ENCODE data around the gene BIN1. TPM values are rescaled to one million over a fixed set of nuclear protein-coding genes. Genes with fewer than 3 reads are reported as not detected.

The BIN1 gene
- polyA plus RNA-seq, 1 of the 3 experiments (the other 2 are of a cell fraction), result 40.3 TPM

DNA sequence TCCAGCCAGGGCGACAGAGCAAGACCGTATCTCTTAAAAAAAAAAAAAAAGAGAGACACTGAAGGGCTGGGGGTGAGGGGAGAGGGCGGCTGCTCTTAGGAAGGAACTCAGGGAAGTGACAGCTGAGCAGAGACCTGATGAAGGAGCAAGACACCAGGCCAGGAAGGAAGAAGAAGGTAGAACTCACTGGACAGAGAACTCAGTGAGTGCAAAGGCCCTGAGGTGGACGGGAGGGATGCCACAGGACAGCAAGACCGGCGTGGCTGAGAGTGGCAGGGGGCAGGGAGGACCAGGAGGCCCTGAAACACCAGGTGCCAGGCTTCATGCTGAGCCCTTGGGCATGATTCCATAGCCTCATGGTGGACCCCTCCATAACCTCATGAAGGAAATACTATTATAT lies 18.2 kb downstream of the BIN1 start:
- H3K27me3 ChIP-seq (ENCODE audit: insufficient read depth), result no peaks in the 10 kb centered on the region
- no peaks in the 10 kb centered on the region; the same call in 1 of the 2 replicates for H3K79me2 ChIP-seq (ENCODE audit: insufficient read depth)
- H3F3A ChIP-seq (replicated peaks; ENCODE audit: insufficient read depth), result peaks cover 4% of the 10 kb centered on the region
- no peak overlapping the region for H3K27ac ChIP-seq (ENCODE audit: low read depth in 2 of 2, low read length in 1 of 2)
- WGBS (ENCODE audit: low lambda C conversion rate), result 98% methylated on average over 6 of the region's 6 CpGs
- H4K20me1 ChIP-seq (ENCODE audit: insufficient read depth), result peaks cover 7% of the 10 kb centered on the region; the same call in 1 of the 2 replicates
- H3K9me2 ChIP-seq, result no peaks in the 10 kb centered on the region
- no peaks in the 10 kb centered on the region for H3K9me3 ChIP-seq
- no peak overlapping the region for H3K9ac ChIP-seq
- H3K4me2 ChIP-seq, result no peak overlapping the region
- H3K4me1 ChIP-seq (ENCODE audit: control insufficient read depth in 1 of 2, insufficient read depth in 2 of 2, low read depth in 1 of 2, low read length in 1 of 2), result peaks cover 12 to 50% of the 10 kb centered on the region in 2 experiments; a peak in 2 of 4 replicates
- H3K4me3 ChIP-seq (ENCODE audit: low read depth in 2 of 2, low read length in 1 of 2), result no peak overlapping the region
- H3K36me3 ChIP-seq (replicated peaks in 1 of 2; ENCODE audit: control insufficient read depth in 1 of 2, insufficient read depth in 2 of 2, low read length in 1 of 2), result no peaks in the 10 kb centered on the region
- CTCF ChIA-PET, result interaction anchor here (1.3 to 2.3 kb wide), 2 partner anchors 21 to 39 kb away, joined by 3 to 13 read pairs; no protein-coding TSS in a partner anchor
- DNase-seq, result no peak
- POLR2A ChIA-PET, result no interaction called here
- H2AFZ ChIP-seq (ENCODE audit: low read depth), result no peak overlapping the region
- TF ChIP-seq NFIC (IDR thresholded peaks at IDR 0.05; ENCODE audit: borderline replicate concordance) (no peak), USF2 (IDR thresholded peaks at IDR 0.05; ENCODE audit: borderline replicate concordance, low read depth, low read length) (no peak), USF1 (IDR thresholded peaks at IDR 0.05; ENCODE audit: borderline replicate concordance, low read depth) (no peak), ZBTB33 (IDR thresholded peaks at IDR 0.05; ENCODE audit: borderline replicate concordance, low read depth) (no peak), RFX5 (IDR thresholded peaks at IDR 0.05; ENCODE audit: low read length) (no peak), CHD2 (IDR thresholded peaks at IDR 0.05; ENCODE audit: low read length, partially characterized antibody) (no peak), RXRA (IDR thresholded peaks at IDR 0.05; ENCODE audit: borderline replicate concordance, low read depth) (no peak), MXI1 (IDR thresholded peaks at IDR 0.05; ENCODE audit: low read depth, low read length) (no peak), EZH2phosphoT487 (IDR thresholded peaks at IDR 0.05; ENCODE audit: borderline replicate concordance, low read depth) (no peak)
- TF ChIP-seq, protein P1, sequence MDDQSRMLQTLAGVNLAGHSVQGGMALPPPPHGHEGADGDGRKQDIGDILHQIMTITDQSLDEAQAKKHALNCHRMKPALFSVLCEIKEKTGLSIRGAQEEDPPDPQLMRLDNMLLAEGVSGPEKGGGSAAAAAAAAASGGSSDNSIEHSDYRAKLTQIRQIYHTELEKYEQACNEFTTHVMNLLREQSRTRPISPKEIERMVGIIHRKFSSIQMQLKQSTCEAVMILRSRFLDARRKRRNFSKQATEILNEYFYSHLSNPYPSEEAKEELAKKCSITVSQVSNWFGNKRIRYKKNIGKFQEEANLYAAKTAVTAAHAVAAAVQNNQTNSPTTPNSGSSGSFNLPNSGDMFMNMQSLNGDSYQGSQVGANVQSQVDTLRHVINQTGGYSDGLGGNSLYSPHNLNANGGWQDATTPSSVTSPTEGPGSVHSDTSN (IDR thresholded peaks at IDR 0.05), result no peak
- TF ChIP-seq, protein P2, sequence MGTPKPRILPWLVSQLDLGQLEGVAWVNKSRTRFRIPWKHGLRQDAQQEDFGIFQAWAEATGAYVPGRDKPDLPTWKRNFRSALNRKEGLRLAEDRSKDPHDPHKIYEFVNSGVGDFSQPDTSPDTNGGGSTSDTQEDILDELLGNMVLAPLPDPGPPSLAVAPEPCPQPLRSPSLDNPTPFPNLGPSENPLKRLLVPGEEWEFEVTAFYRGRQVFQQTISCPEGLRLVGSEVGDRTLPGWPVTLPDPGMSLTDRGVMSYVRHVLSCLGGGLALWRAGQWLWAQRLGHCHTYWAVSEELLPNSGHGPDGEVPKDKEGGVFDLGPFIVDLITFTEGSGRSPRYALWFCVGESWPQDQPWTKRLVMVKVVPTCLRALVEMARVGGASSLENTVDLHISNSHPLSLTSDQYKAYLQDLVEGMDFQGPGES (IDR thresholded peaks at IDR 0.05; ENCODE audit: low read depth, low read length), result no peak
